GM12878 (cell line): Measurements from ENCODE around the gene ING5. TPM values are rescaled to one million over a fixed set of nuclear protein-coding genes. Genes with fewer than 3 reads are reported as not detected.

Experiments
- ATAC-seq: fragments of 200-7000 bp; cut with Tn5 transposase; 3 replicates; pipeline ENCODE4 v1.9.1; 2020; ENCODE audit warnings: mild to moderate bottlenecking, moderate library complexity
- BruUV-seq: library from RNA; stranded (reverse); fragments of 400-500 nt; replicated peaks from 2 replicates; lab custom pipeline; 2021; lab: Mats Ljungman, UMichigan
- CTCF ChIA-PET: fragments of 300-600 bp; sonication (Branson Sonifier 250); formaldehyde crosslinking; extraction: SDS; loops from one replicate; lab custom pipeline; 2021; ENCODE audit warnings: inconsistent platforms; lab: Yijun Ruan, JAX
- POLR2A ChIA-PET: fragments of 350-600 bp; formaldehyde crosslinking; extraction: SDS; loops from one replicate; lab custom pipeline; 2021; ENCODE audit warnings: inconsistent platforms; lab: Charles Lee
- RAD21 ChIA-PET: fragments of 300-600 bp; sonication (Branson Sonifier 250); formaldehyde crosslinking; loops from one replicate; lab custom pipeline; 2023; ENCODE audit warnings: antibody characterized with exemption; ENCODE audit not compliant: unreplicated experiment; lab: Charles Lee
- SMC1A ChIA-PET: fragments of 300-600 bp; sonication (Branson Sonifier 250); formaldehyde crosslinking; loops from one replicate; lab custom pipeline; 2023; ENCODE audit not compliant: unreplicated experiment, uncharacterized antibody; lab: Charles Lee
- DNase-seq: peaks from one replicate; pipeline ENCODE4 v3.0.0-alpha.2; 2011; ENCODE audit warnings: low read depth, low spot score
- FAIRE-seq: peaks from 3 replicates; lab custom pipeline; 2011; peaks lifted over from hg19 to GRCh38; lab: Jason Lieb, UNC
- H2AFZ ChIP-seq: 2 replicates; pipeline ENCODE4 v1.6.0; 2011; ENCODE audit warnings: low read depth, low read length, control low read depth; ENCODE audit not compliant: control insufficient read depth
- H3K27ac ChIP-seq: 2 replicates; pipeline ENCODE4 v1.5.1; 2011; ENCODE audit warnings: control low read depth; ENCODE audit not compliant: control insufficient read depth, insufficient read depth
- H3K27me3 ChIP-seq, 2 experiments: replicated peaks in 1 of 2; 2 replicates each; pipeline versions ENCODE4 v1.6.0 to v1.6.1; 2011; ENCODE audit warnings: low read length in 1 of 2; ENCODE audit not compliant: control insufficient read depth in 2 of 2, insufficient read depth in 2 of 2
- H3K36me3 ChIP-seq, 2 experiments: 2 replicates each; pipeline ENCODE4 v1.5.1; 2011; ENCODE audit warnings: low read length in 1 of 2; ENCODE audit not compliant: control insufficient read depth in 2 of 2, insufficient read depth in 2 of 2
- H3K4me1 ChIP-seq: 2 replicates; pipeline ENCODE4 v1.6.1; 2011; ENCODE audit warnings: mild to moderate bottlenecking, low read length, moderate library complexity, mixed read lengths; ENCODE audit not compliant: control insufficient read depth, insufficient read depth
- H3K4me2 ChIP-seq: 2 replicates; pipeline ENCODE4 v1.6.0; 2011; ENCODE audit warnings: control low read depth; ENCODE audit not compliant: control insufficient read depth, insufficient read depth
- H3K4me3 ChIP-seq: fragments of 200-600 bp; sonication (generic); 2 replicates; pipeline ENCODE4 v1.5.1; 2016
- H3K79me2 ChIP-seq: 2 replicates; pipeline ENCODE4 v1.6.0; 2011; ENCODE audit warnings: low read length; ENCODE audit not compliant: control insufficient read depth, insufficient read depth
- H3K9ac ChIP-seq: 2 replicates; pipeline ENCODE4 v1.8.0; 2011; ENCODE audit warnings: low read length, control low read depth, mixed read lengths; ENCODE audit not compliant: control insufficient read depth, insufficient read depth
- H3K9me3 ChIP-seq: replicated peaks from 3 replicates; pipeline ENCODE4 v1.5.1; 2011; ENCODE audit warnings: mild to moderate bottlenecking, low read length; ENCODE audit not compliant: control insufficient read depth, insufficient read depth
- H4K20me1 ChIP-seq: 2 replicates; pipeline ENCODE4 v1.6.0; 2011; ENCODE audit not compliant: control insufficient read depth, insufficient read depth
- ATF7 ChIP-seq: fragments of 450-650 bp; IDR thresholded peaks from 2 replicates; pipeline ENCODE4 v1.6.1; 2016; ENCODE audit warnings: low read depth, mild to moderate bottlenecking
- CHD2 ChIP-seq: IDR thresholded peaks from 2 replicates; pipeline ENCODE4 v1.6.1; 2011; ENCODE audit warnings: low read depth, low read length, improper control_type of control experiment, borderline replicate concordance
- E4F1 ChIP-seq: fragments of 450-650 bp; IDR thresholded peaks from 2 replicates; pipeline ENCODE4 v1.6.1; 2018; ENCODE audit warnings: borderline replicate concordance, mild to moderate bottlenecking; ENCODE audit not compliant: partially characterized antibody
- GATAD2B ChIP-seq: fragments of 450-650 bp; conservative IDR thresholded peaks from 2 replicates; pipeline ENCODE4 v1.6.1; 2017; ENCODE audit warnings: low read depth, mild to moderate bottlenecking, moderate library complexity
- NFXL1 ChIP-seq: fragments of 450-650 bp; IDR thresholded peaks from 2 replicates; pipeline ENCODE4 v1.6.1; 2017; ENCODE audit warnings: antibody characterized with exemption, mild to moderate bottlenecking, borderline replicate concordance
- NFYB ChIP-seq: IDR thresholded peaks from 2 replicates; pipeline ENCODE4 v1.6.1; 2011; ENCODE audit warnings: low read depth, mild to moderate bottlenecking, low read length, improper control_type of control experiment, moderate library complexity; ENCODE audit not compliant: insufficient read depth
- NKRF ChIP-seq: fragments of 450-650 bp; conservative IDR thresholded peaks from 2 replicates; pipeline ENCODE4 v1.6.1; 2017; ENCODE audit warnings: mild to moderate bottlenecking, moderate library complexity
- POLR2AphosphoS5 ChIP-seq: IDR thresholded peaks from 2 replicates; pipeline ENCODE4 v1.6.1; 2011; ENCODE audit warnings: mild to moderate bottlenecking, low read length, inconsistent platforms
- RELB ChIP-seq: fragments of 450-650 bp; IDR thresholded peaks from 2 replicates; pipeline ENCODE4 v1.6.1; 2017; ENCODE audit warnings: low read depth, mild to moderate bottlenecking, moderate library complexity
- USF2 ChIP-seq: IDR thresholded peaks from 2 replicates; pipeline ENCODE4 v1.6.1; 2011; ENCODE audit warnings: low read depth, low read length, improper control_type of control experiment, borderline replicate concordance
- ZNF24 ChIP-seq: fragments of 450-650 bp; IDR thresholded peaks from 2 replicates; pipeline ENCODE4 v1.6.1; 2017; ENCODE audit warnings: antibody characterized with exemption, mild to moderate bottlenecking
- WGBS: methylation state at CpG from one replicate; pipeline ENCODE4 v1.1.6; 2016; ENCODE audit warnings: low lambda C conversion rate; ENCODE audit not compliant: insufficient replicate concordance, insufficient coverage; ENCODE audit errors: missing lambda C conversion rate; 5-methylcytosine and 5-hydroxymethylcytosine counted together
- in situ Hi-C: fragments of 300-500 bp; cut with MboI; formaldehyde crosslinking; loops from 9 replicates; pipeline ENCODE4 v1.14.3; 2018; ENCODE audit warnings: mixed read lengths
- intact Hi-C: fragments of 100-400 bp; cut with micrococcal nuclease; formaldehyde crosslinking; loops from one replicate; pipeline ENCODE4 v1.14.2; 2022; ENCODE audit not compliant: unreplicated experiment
- polyA plus RNA-seq, 11 experiments: library from polyadenylated mRNA; depleted of rRNA in 4 of 11; unstranded in 6 of 11; stranded (reverse) in 5 of 11; fragments of >200 nt; fragmentation: Nextera tagmentation in 4 of 11; fragmentation: Illumina TruSeq in 1 of 11; extraction: Ambion mirVana in 4 of 11; extraction: Trizol in 1 of 11; gene quantifications; 1 replicate in 1 of 11; 2 replicates in 10 of 11; pipeline versions ENCODE4 v1.2.1 to v1.2.3, GENCODE V29; 2011 to 2016; ENCODE audit warnings: inconsistent platforms in 2 of 11, missing spikeins in 2 of 11, low read depth in 1 of 11
- total RNA-seq, 4 experiments: library from RNA; depleted of rRNA in 3 of 4; stranded (reverse); fragments of >200 nt in 3 of 4; fragmentation: Illumina TruSeq in 1 of 4; extraction: Trizol in 1 of 4; gene quantifications; 2 replicates each; pipeline versions ENCODE4 v1.2.1 to v1.2.3, GENCODE V29; 2013 to 2021
- TF ChIP-seq, protein P1 (sequence below): IDR thresholded peaks from 2 replicates; pipeline ENCODE4 v1.6.1; 2011; ENCODE audit warnings: mild to moderate bottlenecking, low read depth, low read length, moderate library complexity; ENCODE audit not compliant: insufficient replicate concordance

Gene ING5
- total and polyA plus RNA-seq, 10 of the 15 experiments (the other 5 are each of a cell fraction or from before 2014, with no cell fraction given) = 10.0 to 46.1 (median 27.2) TPM

GRCh38 chr2:241686650-241687425 lies 15.0 kb upstream of the ING5 start, which contains the start of gene DTYMK:
Gene DTYMK, minus strand, starts transcription at chr2:241686815. Its CDS starts 32 bp downstream, at chr2:241686783.
- BruUV-seq = TSS peak; percentile 77
- intact Hi-C loops (loop anchor here (1.0 to 5.0 kb wide), 3 partner anchors 14 to 194 kb away; partner anchors contain the start of gene D2HGDH), in situ Hi-C loops (no loop called here)
- no peak for FAIRE-seq
- peak; percentile 74 for DNase-seq
- Histone ChIP-seq H3K79me2 (peaks cover 35% of the 10 kb centered on the region), H3K4me1 (peaks cover 7% of the 10 kb centered on the region; the same call in 1 of the 2 replicates), H3K4me3 (peak within 1 kb of the TSS; percentile 88), H3K27me3 (no peaks in the 10 kb centered on the region), H3K9me3 (no peaks in the 10 kb centered on the region), H3K36me3 (peaks cover 11 to 13% of the 10 kb centered on the region in 2 experiments; a peak in 3 of 4 replicates), H3K4me2 (peak within 1 kb of the TSS; percentile 87), H3K9ac (peak within 1 kb of the TSS; percentile 97), H3K27ac (peak within 1 kb of the TSS; percentile 90), H2AFZ (peak within 1 kb of the TSS; percentile 85), H4K20me1 (no peaks in the 10 kb centered on the region)
- CTCF ChIA-PET = interaction anchor here (1.0 to 1.6 kb wide), 5 partner anchors 15 to 192 kb away, joined by 3 to 13 read pairs (median 4); partner anchors contain the start of genes ATG4B, D2HGDH, ING5 and THAP4
- RAD21 ChIA-PET = interaction anchor here (1.0 to 1.7 kb wide), 8 partner anchors 14 to 468 kb away, joined by 3 to 18 read pairs (median 5); partner anchors contain the start of gene ING5
- POLR2A ChIA-PET = interaction anchor here (0.6 to 1.8 kb wide), 8 partner anchors 11 to 373 kb away, joined by 3 to 9 read pairs (median 5); partner anchors contain the start of gene ING5
- peak; percentile 97 for ATAC-seq
- SMC1A ChIA-PET = interaction anchor here (0.8 to 2.7 kb wide), 3 partner anchors 15 to 384 kb away, joined by 3 to 11 read pairs (median 3); partner anchors contain the start of genes D2HGDH and ING5
- WGBS = 1% methylated on average over 83 of the region's 102 CpGs
- TF ChIP-seq POLR2AphosphoS5 (peak; percentile 85), NFXL1 (peak; percentile 54; the same call in 1 of the 2 replicates), GATAD2B (peak; percentile 91; the same call in 1 of the 2 replicates), NKRF (peak; percentile 95), USF2 (no peak), RELB (peak; percentile 53; the same call in 1 of the 2 replicates), E4F1 (peak; percentile 27), CHD2 (peak; percentile 74), NFYB (peak; percentile 77; the same call in 1 of the 2 replicates), ATF7 (no peak), ZNF24 (peak; percentile 71)
- TF ChIP-seq, protein P1, sequence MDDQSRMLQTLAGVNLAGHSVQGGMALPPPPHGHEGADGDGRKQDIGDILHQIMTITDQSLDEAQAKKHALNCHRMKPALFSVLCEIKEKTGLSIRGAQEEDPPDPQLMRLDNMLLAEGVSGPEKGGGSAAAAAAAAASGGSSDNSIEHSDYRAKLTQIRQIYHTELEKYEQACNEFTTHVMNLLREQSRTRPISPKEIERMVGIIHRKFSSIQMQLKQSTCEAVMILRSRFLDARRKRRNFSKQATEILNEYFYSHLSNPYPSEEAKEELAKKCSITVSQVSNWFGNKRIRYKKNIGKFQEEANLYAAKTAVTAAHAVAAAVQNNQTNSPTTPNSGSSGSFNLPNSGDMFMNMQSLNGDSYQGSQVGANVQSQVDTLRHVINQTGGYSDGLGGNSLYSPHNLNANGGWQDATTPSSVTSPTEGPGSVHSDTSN = no peak
